ENCODE data around the gene DHRS1.

The DHRS1 gene

DNA sequence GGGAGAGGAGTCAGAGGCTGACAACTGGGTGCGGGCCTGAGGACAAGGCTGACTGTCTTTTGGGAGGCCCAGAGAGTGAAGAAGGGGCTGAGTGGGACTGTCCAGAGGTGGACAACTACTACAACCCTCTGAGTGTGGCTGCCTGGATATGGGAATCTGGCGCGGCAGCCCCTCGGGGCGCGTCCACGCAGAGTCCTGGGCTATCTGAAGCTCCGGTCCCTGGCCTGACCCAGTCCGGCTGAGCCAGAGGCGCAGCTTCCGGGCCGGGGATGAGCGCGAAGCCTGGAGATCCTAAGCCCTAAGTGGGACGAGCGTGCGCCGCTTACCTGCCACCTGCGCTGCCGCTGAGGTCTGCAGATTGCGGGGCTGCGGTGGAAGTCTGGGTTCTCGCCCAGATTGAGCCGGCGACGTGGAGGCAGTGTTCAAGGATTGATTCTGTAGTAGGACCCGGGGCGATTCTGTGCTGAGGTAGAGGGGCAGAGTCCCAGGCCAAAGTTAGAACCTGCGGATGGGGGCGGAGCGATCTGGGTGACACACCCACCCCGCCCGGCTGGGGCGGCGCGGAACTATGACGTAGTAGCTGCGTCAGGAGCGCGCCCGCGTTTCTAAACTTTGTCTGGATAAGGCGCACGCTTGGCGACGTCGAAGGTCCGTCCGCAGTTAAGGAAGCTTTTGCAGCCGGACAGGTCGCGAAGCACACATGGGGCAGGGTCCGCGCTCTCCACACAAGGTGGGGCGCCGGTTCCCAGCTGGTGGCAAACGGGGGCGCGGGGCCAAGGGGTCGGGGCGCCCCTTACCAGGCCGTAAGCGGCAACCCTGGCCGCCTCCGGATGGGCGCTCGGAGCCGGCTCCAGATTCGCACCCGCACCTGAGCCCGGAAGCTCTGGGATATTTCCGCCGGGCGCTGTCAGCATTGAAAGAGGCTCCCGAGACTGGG, at the start of gene DHRS1, which contains the start of gene NOP9:
Gene DHRS1 (minus strand): TSS at position 526 of the 937 bp plus-strand sequence. CDS start 674 bp downstream, outside the sequence.
Gene NOP9 (plus strand): TSS at position 596 of the 937 bp plus-strand sequence. CDS start 105 bp downstream, at position 701.
- DNase-seq (ENCODE audit: low read depth) = peak; percentile 80

DNA sequence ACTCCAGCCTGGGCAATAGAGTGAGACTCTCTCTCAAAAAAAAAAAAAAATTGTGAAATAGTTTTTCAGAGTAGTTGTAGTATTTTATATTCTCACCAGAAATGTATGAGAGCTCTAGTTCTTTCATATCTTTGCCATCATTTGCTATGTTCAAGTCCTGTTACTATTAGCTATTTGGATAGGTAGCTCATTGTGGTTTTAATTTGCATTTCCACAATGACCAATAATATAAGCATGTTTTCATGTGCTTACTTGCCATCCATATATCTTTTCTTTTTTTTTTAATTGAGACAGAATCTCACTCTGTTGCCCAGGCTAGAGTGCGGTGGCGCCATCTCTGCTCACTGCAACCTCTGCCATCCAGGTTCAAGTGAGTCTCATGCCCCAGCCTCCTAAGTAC, 48.6 kb upstream of the DHRS1 start:
- no peak for DNase-seq (ENCODE audit: low read depth)

DNA sequence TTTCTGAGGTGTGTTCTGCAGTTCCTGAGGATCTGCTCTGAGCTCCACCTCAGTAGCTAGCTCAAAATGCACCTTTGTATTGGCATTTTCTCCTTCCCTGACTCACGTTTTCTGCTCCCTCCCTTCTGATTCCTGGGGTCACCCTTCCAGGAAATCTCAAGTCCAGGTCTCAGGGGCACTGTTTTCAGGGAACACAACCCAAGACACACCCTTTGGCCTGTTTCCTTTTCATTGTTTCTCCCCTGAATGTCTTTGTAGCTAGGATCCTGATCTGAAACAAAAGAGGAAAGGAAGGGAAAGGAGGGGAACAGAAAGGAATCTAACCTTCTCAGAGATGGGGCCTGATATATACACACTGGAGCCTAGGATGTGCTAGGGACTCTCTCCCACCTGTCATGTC, 47.6 kb upstream of the DHRS1 start:
- DNase-seq (ENCODE audit: low read depth) = no peak

DNA sequence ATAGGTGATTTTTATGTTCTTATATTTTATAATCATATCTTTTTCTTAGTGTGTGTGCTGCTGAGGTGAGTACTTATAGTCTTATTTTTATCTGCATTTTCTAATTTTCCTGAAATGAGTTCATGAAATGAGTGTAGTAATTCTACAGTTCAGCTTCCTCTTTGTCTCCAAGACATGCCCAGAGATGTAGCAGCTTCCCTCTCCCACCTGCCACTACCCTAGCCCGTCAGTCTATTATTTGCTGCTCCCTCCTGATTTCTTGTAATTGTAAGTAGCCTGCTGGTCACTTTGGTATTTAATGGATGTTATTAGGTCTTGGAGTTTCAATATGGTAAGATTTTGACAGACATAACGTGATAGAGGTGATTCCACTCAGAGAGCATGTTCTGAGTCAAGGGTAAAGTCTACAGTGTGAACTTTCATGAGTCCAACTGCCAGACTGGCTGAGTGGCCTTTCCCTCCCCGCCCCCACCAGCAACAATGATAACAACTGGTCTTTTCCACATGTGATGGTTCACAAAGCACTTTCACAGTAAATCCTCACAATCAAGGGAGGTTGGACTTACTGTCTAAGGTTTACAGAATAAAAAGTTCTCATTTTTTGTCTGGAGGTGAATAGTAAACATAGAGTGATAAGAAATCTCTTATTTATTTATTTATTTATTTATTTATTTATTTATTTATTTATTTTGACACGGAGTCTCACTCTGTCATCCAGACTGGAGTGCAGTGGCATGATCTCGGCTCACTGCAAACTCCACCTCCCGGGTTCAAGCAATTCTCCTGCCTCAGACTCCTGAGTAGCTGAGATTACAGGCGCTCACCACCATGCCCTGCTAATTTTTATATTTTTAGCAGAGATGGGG, 44.4 kb upstream of the DHRS1 start:
- no peak for DNase-seq (ENCODE audit: low read depth)

DNA sequence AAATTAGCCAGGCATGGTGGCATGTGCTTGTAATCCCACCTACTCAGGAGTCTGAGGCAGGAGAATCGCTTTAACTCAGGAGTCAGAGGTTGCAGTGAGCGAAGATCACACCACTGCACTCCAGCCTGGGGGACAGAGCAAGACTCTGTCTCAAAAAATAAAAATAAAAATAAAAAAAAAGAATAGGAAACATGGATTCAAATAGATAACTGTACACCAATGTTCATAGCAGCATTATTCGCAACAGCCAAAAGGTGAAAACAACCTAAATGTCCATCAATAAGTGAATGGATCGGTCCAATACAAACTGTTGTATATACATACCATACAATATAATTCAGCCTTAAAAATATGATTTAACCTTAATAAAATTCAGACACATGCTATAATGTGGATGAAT, 43.3 kb upstream of the DHRS1 start:
- DNase-seq (ENCODE audit: low read depth) = no peak

DNA sequence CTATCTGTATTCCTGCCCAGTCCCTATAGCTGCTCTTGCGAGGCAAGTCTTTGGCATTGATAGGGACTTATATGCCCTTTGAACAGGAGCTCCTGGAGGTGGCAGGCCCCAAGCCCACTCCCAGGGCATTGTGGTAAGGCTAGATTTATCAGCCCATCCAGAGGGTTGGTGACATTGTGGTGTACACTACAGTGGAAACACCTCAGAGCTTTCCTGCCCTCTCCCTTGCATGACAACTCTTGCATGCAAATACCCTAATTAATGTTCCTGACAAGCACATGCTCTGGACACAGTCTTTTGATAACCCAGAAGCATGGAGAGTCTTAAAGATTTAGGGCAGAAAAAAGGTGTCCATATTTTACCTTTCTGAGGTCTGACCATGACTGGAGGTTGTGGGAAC, 41.0 kb upstream of the DHRS1 start:
- DNase-seq (ENCODE audit: low read depth) = no peak

DNA sequence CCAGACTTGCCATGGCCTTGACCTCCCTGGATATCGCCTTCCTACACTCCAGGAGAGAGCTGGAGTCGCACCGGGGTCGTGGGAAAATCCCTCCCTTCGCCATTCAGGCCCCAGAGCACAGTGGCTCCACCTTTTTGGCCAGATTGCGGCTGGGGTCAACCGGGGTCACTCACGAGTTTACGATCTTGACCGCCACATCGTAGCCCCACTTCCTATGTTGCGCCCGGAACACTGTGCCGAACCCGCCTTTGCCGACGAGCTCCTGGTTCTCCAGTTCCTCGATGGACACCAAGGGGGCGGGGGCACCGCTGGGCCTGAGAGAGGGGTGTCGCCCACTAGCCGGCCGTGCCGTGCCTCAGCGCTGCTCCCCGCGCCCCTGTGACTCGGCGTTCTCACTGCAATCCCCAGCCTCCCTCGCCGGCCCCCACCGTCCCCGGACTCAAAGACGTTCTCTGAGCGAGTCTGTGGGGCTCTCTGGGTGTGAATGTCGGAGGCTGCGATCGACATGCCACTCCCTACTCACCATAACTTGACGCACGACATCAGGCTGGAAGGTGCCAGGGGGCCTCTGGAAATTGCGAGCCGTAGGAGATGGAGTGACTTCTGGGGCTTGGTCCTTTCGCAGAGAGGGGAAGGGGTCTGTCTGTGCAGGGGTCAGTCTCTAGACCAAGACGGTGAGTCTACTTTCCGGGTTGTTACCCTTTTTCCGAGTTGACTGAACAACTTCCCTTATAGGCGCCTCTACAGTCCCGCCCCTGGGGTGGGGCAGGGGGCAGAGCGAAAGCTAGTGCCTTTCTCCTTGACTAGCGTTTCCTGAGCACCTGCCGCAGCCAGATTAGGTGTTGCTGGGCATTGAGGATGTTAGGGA, 39.9 kb upstream of the DHRS1 start, which contains the start of gene RIPK3:
Gene RIPK3 (minus strand): TSS at position 708 of the 868 bp plus-strand sequence. CDS start 165 bp downstream, at position 543.
- DNase-seq (ENCODE audit: low read depth) = no peak

DNA sequence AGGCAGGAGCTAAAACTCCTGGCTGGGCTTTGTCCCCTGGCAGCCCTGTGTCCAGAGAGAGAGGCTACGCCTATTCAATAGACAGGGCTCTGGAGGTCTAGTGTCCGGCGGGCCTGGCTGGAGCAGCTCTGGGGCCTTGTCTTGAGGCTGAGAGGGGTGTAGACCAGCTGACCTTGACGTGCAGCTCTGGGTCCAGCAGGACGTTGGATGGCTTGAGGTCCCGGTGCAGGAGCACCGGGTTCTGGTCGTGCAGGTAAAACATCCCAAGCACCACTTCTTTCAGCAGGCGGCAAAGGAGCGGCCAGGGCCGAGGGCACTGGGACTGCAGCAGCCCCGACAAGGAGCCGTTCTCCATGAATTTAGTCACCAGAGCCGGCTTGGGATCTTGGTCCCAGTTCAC, 39.3 kb upstream of the DHRS1 start:
- DNase-seq (ENCODE audit: low read depth) = no peak

DNA sequence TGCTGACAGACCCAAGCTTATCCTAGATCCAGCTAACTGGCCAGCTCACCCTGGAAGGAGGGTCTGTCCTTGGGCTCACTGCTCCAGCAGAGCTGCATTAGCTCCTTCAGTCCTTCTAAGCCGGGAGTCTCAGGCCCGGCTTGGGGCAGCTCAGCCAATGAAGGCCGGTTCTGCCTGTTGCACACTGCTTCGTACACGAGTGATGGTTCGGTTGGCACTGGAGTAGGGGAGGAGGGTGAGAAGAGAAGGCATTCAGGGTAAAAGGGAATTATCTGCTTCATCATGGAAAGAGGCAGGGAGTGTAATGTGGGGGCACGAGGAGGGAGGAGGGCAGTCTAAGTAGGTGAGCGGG, 38.2 kb upstream of the DHRS1 start:
- DNase-seq (ENCODE audit: low read depth) = no peak

DNA sequence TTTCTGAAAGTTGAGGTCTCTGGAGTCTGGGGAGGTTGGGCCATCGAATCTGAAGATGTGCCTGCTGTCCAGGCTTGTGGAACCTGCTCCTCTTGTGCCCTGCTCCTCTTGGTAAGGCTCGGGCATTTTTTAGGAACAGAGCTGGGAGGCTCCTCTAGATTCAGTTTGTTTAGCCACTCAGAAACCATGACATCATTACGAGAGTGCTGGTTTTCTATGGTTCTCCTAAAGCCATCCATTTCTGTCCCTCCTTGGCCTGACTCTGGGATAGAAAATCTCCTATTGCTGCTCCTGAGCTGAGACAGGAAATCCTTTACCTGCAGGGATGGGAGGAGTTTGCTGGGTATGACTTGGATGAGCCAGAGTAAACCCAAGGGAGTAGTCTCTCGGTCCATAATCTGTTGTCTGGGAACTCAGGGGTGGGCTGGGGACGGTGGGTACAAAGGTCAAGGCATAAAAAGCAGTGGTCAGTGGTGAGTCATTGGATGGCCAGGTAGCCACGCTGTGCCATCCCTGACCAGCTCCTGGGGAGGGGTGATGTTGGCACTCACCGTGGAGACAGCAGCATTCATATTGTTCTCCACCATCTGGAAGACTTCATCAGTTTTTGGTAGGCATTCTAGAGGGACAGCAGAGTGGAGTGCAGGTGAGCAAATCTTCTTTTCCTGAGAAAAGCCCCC, 37.7 kb upstream of the DHRS1 start:
- no peak for DNase-seq (ENCODE audit: low read depth)

DNA sequence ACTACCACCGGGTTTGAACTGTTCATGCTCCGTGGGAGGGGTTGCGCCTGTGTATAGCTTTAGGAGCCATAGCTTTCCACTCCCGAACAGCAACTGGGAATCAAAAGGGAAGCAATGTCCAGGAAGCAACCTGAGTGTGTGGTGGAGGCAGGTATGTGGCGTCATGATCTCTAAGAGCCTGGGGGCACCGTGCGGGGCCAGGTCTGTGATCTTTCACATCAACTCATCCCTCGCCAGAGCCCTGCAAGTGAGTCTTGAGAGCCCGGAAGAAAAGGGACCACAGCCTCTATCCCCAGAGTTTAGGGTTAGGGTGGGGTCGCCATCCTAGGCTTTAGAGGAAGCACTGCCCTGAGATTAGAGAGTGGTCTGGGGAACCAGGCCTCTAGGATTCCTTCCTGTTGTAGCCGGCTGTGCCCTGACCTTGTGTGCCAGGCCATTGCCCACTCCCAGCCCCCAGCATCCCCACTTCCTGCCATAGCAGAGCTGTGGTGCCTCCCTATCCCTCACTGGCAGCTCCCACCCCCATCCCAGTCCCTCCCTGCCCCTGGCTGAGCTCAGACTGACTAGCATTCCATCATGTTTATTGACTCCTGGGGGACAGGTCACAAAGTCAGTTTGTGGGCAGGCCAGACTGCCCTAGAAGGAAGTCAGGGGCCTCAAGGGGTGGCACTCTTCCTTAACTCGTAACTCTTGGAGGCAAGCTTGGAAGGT, 36.0 kb upstream of the DHRS1 start:
- DNase-seq (ENCODE audit: low read depth) = no peak

DNA sequence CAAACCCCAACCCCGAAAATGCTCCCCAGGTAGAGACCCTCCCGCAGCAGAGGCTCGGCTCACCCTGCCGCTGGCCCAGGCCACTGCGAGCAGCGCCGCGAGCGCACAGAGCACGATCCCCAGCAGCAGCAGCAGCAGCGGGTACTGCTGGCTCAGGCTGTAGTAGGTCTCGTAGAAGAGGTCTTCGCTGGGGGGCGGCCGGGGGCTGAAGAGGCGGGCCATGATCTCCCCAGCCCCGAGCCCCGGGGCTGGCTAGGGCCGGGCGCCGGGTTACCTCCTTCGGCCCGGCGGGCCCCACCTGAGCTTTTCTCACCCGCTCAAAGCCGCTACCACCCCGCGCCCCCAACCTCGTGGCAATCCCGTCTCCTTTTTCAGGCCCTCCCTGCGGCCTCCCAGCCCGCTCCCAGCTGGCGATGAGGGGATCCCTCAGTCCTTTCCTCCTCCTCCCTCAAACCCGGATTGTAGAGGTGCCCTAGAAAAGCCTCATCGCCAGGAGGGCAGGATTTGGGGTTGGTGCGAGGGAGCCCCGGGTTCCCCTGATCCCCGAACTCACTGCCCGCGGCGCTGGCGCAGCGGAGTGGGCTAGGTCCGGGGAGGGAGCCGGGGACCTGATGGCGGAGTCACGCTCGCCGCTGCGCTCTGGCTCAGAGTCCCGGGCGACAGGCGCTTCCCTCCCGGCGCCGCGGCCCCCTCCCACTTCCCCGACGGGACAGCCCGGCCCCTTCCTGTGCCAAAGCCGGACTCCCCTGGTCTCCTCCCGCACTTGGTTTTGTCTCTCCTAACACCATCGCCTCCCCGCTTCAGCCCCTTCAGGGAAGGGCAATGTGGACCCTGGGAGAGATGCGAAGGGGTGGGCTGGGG, 35.1 kb upstream of the DHRS1 start, which contains the start of gene ADCY4:
Gene ADCY4 (minus strand): TSS at position 641 of the 861 bp plus-strand sequence. CDS start 419 bp downstream, at position 222.
- no peak for DNase-seq (ENCODE audit: low read depth)

DNA sequence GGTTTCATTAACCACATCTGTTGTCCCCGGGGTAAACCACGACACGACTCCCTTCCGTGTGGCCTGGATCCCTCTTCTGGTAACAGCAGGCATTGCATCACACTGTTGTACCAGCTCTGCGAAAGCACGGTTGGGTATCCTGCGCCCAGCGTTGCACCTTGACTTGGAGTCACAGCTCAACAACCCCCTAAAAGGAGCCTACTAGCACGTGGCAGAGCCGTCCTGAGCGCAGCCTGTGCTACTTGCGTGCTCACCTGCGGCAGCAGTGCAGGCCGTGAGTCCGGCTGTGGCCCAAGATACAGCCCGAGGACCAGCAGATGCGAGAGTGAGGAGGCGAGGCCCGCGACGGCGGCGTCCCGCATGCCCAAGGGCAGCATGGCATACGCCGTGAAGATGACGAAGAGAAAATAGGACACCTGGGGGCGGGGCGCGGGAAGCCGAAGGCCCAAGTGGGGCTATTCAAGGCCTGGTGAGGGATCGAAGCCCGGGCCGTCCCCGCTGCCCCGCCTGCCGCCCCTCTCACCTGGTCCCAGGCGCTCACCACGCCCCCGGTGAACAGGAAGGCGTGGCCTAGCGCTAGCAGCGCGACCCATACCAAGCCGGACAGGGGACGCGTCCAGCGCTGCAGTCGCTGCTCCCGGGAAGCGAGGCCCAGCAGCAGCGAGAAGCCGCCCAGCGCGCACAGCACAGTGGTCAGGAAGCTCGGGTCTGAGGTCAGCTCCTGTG, 32.9 kb upstream of the DHRS1 start:
- peak; percentile 44 for DNase-seq (ENCODE audit: low read depth)

DNA sequence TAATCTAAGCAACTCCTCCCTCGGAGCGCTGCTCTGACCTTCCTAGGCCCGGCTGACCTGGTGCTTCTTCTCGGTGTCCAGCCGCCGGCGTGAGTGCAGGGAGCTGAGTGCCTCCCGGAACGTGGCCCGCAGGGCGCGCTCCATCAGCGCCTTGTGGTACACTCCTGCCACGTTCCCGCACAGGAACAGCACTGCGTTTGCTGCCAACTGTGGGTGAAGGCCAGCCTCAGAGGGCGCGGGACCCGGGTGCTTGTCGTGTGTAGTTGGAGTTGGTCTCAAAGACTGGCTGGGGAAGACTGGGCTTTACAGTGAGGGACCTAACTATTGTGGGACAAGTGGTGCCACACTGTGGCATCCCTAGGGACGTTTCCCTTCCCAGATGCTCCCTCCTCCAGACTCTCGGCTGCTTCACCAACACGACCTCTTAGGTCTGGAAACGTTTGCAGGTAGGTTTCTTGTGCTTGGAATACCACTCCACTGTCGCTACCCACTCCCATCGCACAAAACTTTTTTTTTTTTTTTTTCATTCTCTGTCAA, 32.2 kb upstream of the DHRS1 start:
- no peak for DNase-seq (ENCODE audit: low read depth)

DNA sequence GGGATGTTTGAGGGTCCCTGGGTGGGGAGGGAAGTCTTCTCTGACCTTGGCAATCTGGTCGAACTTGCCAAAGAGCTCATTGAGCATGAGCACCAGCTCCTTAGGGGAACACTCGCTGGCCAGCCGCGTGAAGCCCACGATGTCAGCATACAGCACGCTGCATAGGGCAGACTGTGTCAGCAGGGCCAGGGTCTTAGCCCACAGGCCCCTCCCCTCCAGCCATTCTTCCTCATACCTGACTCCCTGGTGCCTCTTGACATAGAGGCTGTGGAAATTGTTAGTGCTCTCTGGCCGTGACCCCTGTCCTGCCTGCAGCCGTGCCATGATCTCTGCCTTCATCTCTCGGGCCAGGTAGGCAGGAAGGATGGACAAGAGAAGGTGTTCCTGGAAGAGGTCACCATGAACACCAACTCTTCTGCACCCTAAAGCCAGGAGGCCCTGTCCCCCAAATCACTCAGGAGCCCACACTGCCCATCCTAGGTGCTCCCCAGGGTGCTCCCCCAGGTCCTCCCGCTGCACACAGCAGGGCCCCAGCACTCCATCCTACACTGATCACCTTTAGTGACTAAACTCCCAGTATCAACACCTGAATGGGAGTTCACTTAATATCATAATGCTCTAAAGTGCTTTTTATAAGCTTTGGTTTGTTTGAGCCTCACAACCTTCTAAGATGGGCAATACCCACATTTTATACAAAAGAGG, 31.5 kb upstream of the DHRS1 start:
- no peak for DNase-seq (ENCODE audit: low read depth)

DNA sequence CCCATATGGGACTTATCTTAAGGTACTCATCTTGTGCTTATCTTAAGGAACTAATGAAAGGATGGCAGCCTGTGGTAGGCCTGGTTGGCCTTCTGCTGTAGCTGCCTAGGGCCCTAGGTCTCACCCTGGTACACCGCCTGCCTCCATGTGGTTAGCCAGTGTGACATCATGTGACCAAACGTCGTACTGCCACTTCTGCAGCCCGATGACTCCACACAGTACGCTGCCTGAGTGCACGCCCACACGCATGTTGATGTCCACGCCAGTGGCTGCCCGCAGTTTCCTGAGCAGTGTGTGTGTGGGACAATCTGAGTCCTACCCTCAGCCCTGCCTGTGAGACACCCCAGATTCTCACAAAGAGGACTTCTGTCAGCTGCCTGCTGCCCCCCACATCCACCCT, 30.2 kb upstream of the DHRS1 start:
- no peak for DNase-seq (ENCODE audit: low read depth)

DNA sequence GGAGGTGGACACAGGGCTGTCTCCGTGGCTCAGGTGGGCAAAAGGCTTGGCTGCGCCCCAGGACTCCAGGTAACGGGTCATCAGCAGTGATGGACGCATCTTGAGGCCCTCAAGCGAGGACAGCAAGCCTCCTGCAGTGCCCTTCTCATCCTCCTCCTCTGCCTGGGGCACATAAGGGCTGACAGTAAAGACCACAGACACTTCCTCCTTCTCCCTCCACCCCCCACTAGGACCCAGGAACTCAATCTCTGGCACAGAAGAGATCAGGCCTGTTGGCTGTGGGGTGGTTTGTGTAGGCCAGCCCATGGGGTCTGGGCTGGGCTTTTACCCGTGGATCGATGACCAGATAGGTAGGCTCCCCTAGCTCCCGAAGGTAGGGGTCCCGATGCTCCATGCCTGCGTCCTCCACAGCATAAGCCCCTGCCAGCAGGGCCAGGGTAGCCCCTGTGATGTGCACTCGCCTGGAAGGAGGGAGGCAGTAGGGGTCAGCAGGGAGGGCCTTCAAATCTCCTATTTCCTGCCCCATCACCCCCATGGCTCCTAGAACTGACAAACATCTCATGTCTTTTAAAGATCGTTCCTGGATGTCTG, 29.6 kb upstream of the DHRS1 start:
- no peak for DNase-seq (ENCODE audit: low read depth)

All from fibroblast of gingiva (primary cell).